ENCODE measurements around the gene ZNF182. TPM values are rescaled to one million over a fixed set of nuclear protein-coding genes. Genes with fewer than 3 reads are reported as not detected.
"Not testable (repeated sequence)": the region's sequence is repeated elsewhere in the genome, so short reads cannot be mapped to it uniquely, and the experiment has no call there.

Gene ZNF182
- total RNA-seq, 2 donors from 2014 or later, result 5.3 to 5.4 TPM

GRCh38 chrX:48035891-48036290 is 32.1 kb upstream of the ZNF182 start:
- no peak for DNase-seq
- H3K4me1 ChIP-seq, result no peaks in the 10 kb centered on the region
- H3K9me3 ChIP-seq, result no peaks in the 10 kb centered on the region
- 69 to 80% methylated on average over 4 of the region's 4 CpGs for WGBS, 2 donors
- ATAC-seq, result no peak
- TF ChIP-seq, protein P1, sequence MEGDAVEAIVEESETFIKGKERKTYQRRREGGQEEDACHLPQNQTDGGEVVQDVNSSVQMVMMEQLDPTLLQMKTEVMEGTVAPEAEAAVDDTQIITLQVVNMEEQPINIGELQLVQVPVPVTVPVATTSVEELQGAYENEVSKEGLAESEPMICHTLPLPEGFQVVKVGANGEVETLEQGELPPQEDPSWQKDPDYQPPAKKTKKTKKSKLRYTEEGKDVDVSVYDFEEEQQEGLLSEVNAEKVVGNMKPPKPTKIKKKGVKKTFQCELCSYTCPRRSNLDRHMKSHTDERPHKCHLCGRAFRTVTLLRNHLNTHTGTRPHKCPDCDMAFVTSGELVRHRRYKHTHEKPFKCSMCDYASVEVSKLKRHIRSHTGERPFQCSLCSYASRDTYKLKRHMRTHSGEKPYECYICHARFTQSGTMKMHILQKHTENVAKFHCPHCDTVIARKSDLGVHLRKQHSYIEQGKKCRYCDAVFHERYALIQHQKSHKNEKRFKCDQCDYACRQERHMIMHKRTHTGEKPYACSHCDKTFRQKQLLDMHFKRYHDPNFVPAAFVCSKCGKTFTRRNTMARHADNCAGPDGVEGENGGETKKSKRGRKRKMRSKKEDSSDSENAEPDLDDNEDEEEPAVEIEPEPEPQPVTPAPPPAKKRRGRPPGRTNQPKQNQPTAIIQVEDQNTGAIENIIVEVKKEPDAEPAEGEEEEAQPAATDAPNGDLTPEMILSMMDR (IDR thresholded peaks at IDR 0.05), result no peak
- no peak for TF ChIP-seq POLR2A (IDR thresholded peaks at IDR 0.05)
- intact Hi-C loops (cut with DNase I), result no loop called here
- H3K36me3 ChIP-seq (replicated peaks in 1 of 2; ENCODE audit: insufficient read depth in 1 of 2, low read depth in 2 of 2), result no peaks in the 10 kb centered on the region
- no peak overlapping the region for H3K4me3 ChIP-seq
- no peaks in the 10 kb centered on the region for H3K27me3 ChIP-seq
- H3K27ac ChIP-seq, result no peak overlapping the region

DNA sequence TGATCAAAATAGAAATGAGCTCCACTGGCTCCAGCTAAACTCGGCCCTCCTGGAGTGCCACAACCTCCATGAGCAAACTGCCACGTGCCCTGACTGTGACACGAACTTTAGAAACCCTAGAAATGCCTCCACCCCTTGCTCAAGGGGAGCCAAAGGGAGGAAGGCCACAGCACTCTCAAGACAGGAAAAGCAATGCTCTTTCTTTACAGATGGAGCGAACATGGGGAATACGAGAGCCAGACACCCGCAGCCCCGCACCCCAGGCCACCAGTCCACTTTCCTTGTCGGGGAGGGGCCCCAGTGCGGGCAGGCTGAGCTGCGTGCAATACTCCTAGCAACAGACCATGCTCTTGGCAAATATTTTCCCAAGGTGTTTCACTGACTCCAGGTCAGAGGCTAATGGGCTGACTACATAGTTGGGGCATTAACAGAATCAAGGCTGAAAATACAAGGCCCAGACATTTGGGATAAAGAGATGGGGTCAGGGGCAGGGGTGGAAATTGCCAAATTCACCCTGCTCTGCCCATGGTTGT is 26.9 kb upstream of the ZNF182 start:
- ATAC-seq; intact Hi-C loops (cut with DNase I); H3K27ac ChIP-seq; H3K9me3 ChIP-seq; H3K4me1 ChIP-seq; H3K4me3 ChIP-seq; H3K27me3 ChIP-seq; H3K36me3 ChIP-seq (replicated peaks in 1 of 2; ENCODE audit: insufficient read depth in 1 of 2, low read depth in 2 of 2); DNase-seq: not testable (repeated sequence)
- 100% methylated on average over 1 of the region's 10 CpGs; no CpG with 5 or more reads in 1 of the 2 donors for WGBS, 2 donors

DNA sequence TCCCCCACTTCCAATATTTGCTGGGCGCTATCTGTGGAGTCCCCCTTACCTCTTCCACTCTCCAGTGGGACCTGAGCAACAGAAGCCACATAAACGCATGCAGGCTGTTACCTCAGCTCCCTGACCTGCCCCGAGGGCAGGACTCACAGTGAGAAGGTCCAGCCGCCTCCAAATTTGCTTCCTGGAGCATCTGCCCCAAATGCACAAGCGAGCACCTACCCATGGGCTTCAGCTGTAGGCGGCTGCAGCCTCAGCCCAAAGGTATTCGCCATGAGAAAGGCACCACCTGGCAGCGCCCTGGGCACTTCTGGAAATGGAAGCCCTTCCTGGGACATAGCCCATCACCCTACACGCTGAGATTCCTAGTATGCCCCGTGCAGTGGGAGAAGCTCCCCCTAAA is 26.4 kb upstream of the ZNF182 start:
- TF ChIP-seq POLR2A (IDR thresholded peaks at IDR 0.05), result no peak
- TF ChIP-seq, protein P1 (IDR thresholded peaks at IDR 0.05), result no peak
- 64 to 67% methylated on average over 2 to 3 of the region's 10 CpGs for WGBS, 2 donors
- ATAC-seq (no peak), DNase-seq (no peak)
- Histone ChIP-seq H3K27ac (no peak overlapping the region), H3K27me3 (no peaks in the 10 kb centered on the region), H3K4me1 (no peaks in the 10 kb centered on the region), H3K4me3 (no peak overlapping the region), H3K9me3 (no peaks in the 10 kb centered on the region), H3K36me3 (replicated peaks in 1 of 2; ENCODE audit: insufficient read depth in 1 of 2, low read depth in 2 of 2) (no peaks in the 10 kb centered on the region)
- intact Hi-C loops (cut with DNase I), result no loop called here

GRCh38 chrX:48028091-48028490 is 24.3 kb upstream of the ZNF182 start:
- Histone ChIP-seq H3K4me1 (no peaks in the 10 kb centered on the region), H3K4me3 (no peak overlapping the region), H3K27ac (no peak overlapping the region), H3K27me3 (no peaks in the 10 kb centered on the region), H3K36me3 (replicated peaks in 1 of 2; ENCODE audit: insufficient read depth in 1 of 2, low read depth in 2 of 2) (no peaks in the 10 kb centered on the region), H3K9me3 (no peaks in the 10 kb centered on the region)
- TF ChIP-seq, protein P1 (IDR thresholded peaks at IDR 0.05), result no peak
- TF ChIP-seq POLR2A (IDR thresholded peaks at IDR 0.05), result no peak
- WGBS, 2 donors, result 91 to 95% methylated on average over 7 of the region's 8 CpGs
- DNase-seq (no peak), ATAC-seq (no peak)
- intact Hi-C loops (cut with DNase I), result loop anchor here (5.0 kb wide), 1 partner anchor 176 kb away; no protein-coding TSS in a partner anchor

- not testable (repeated sequence) for ATAC-seq; H3K4me3 ChIP-seq; H3K27ac ChIP-seq; H3K9me3 ChIP-seq; H3K4me1 ChIP-seq; H3K36me3 ChIP-seq (replicated peaks in 1 of 2; ENCODE audit: insufficient read depth in 1 of 2, low read depth in 2 of 2); H3K27me3 ChIP-seq; DNase-seq
- WGBS, 2 donors, result 49 to 71% methylated on average over 3 of the region's 4 CpGs
- intact Hi-C loops (cut with DNase I), result loop anchor here (5.0 kb wide), 1 partner anchor 175 kb away; no protein-coding TSS in a partner anchor
Measured at GRCh38 chrX:48027545-48027944, 23.8 kb upstream of the ZNF182 start.

GRCh38 chrX:48025561-48025960 is 21.8 kb upstream of the ZNF182 start:
- no peaks in the 10 kb centered on the region for H3K27me3 ChIP-seq
- WGBS, 2 donors, result 0 to 1% methylated on average over 7 of the region's 7 CpGs
- no peaks in the 10 kb centered on the region for H3K9me3 ChIP-seq
- peak; percentile 54 for ATAC-seq
- no peak overlapping the region for H3K27ac ChIP-seq
- H3K4me1 ChIP-seq, result no peaks in the 10 kb centered on the region
- no peaks in the 10 kb centered on the region for H3K36me3 ChIP-seq (replicated peaks in 1 of 2; ENCODE audit: insufficient read depth in 1 of 2, low read depth in 2 of 2)
- no peak for TF ChIP-seq POLR2A (IDR thresholded peaks at IDR 0.05)
- TF ChIP-seq, protein P1 (IDR thresholded peaks at IDR 0.05), result peak; percentile 23 to 62 (median 52)
- intact Hi-C loops (cut with DNase I), result loop anchor here (5.0 kb wide), 1 partner anchor 173 kb away; no protein-coding TSS in a partner anchor
- DNase-seq, result peak; percentile 40 to 55 (median 50)
- no peak overlapping the region for H3K4me3 ChIP-seq
